Measurements from ENCODE around the gene RIF1.

Gene RIF1

DNA sequence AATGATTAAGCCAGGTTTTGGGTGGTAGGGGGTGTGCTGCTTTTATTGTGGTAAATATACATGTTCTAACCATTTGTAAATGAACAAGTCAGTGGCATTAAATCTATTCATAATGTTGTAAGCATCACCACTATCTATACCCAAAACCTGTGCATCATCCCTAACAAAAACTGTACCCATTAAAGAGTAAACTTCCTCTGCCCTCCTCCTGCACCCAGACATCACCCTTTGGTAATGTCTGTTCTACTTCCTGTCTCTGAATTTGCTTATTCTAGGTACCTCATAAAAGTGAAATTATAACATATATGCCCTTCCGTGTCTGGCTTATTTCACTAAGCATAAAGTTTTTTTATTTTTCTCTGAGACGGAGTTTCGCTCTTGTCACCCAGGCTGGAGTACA lies 14.1 kb downstream of the RIF1 start:
- no peak for DNase-seq

GRCh38 chr2:151437630-151438029 lies 27.9 kb downstream of the RIF1 start:
- no peak for DNase-seq

DNA sequence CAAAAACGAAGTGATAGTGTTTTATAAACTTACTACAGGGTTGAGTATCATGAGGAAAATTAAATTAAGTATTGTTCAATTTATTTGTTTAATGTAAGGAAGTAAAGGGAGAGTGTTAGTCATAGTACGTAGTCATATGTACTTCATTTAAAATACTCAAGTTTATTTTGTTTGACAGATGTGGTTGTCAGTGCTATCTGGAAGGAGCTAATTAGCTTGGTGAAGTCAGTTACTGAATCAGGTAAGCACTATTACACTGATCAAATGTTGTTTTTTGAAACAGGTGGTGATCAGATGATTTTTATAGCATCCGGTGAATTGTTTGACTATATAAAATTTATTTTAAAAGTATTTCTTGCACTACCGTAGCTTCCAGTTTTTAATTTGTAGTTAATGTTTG lies 28.8 kb downstream of the RIF1 start:
- DNase-seq: no peak

DNA sequence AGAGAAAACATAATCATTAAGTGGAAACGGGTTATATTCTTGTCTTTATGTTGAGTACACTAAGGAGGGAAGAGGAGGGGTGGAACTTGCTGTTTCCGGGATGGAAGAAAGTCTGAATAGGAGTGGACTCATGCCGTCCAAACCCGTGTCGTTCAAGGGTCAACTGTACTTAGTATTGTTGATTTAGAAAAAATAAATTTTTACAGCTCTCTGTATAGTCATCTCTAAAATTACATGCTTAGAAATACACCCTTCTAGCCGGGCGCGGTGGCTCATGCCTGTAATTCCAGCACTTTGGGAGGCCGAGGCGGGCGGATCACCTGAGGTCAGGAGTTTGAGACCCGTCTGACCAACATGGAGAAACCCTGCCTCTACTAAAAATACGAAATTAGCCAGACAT lies 29.4 kb downstream of the RIF1 start:
- DNase-seq: no peak

DNA sequence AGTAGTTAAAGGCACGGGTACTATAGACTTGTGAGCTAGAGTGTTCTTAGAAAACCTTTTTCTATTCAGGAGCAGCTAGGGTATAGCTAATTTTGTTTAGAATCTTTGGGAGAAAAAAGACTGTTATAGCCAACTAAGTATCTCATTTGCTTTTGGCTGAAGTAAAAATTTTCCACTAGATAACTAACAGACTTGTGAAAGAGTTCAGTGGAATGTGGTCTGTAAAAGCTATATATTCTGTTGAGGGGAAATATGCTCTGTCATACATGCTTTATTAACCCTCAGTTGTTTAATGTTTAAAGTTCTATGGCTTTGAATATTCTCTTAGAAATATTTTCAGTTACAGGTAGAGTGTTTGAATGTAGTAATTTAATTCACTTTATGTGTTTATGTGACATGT lies 49.7 kb downstream of the RIF1 start:
- DNase-seq: no peak

DNA sequence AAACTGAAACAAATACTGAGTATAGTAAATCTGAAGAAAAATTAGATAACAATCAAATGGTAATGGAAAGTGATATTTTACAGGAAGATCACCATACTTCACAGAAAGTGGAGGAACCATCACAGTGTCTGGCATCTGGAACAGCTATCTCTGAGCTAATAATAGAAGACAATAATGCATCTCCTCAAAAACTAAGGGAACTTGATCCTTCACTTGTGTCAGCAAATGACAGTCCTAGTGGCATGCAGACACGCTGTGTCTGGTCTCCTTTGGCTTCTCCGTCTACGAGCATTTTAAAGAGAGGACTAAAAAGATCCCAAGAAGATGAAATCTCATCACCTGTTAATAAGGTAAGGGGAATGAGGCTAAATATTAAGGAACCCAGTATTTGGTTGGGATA lies 56.1 kb downstream of the RIF1 start:
- DNase-seq: no peak

GRCh38 chr2:151470556-151470955 lies 60.9 kb downstream of the RIF1 start:
- no peak for DNase-seq

- DNase-seq: no peak
Measured at GRCh38 chr2:151472966-151473365, 63.3 kb downstream of the RIF1 start.

DNA sequence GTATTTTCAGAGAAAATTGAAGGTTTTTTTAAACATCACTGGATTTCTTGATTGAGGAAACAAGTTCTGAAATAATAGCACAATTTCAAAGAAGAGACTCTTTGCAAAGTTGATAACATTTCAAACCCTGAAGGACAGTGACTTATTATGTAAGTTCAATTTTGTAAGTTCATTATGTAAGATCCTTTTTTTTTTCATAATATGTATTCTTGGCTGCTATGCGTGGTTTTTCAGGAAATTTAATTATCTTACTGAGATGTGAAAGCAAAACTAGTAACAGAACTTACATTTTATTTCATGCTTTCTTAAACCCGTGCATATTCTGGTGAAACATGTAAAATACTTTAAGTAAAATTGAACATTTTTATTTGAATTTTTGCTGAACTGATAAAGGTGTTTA lies 65.4 kb downstream of the RIF1 start:
- DNase-seq: no peak

DNA sequence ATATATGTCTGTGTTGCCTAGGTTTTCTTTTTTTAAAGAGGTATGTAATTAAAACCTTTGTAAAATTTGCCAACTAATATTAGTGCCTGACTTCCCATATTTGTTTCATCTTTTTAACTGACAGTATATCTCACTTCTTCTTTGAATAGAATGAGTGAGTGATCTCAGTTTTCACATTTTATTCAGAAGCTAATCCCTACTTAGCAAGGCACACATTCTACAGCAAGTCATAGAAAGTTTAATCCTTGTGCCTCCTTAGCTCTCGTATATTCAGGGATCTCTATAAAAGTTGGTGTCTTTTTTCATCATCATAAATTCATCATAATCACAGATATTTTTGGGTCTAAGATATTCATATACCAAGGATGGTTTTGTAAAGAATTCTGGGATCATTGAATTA lies 66.6 kb downstream of the RIF1 start:
- DNase-seq: no peak

GRCh38 chr2:151478011-151478410 lies 68.3 kb downstream of the RIF1 start:
- no peak for DNase-seq

- no peak for DNase-seq
Measured at GRCh38 chr2:151481744-151482143, 72.0 kb downstream of the RIF1 start.

DNA sequence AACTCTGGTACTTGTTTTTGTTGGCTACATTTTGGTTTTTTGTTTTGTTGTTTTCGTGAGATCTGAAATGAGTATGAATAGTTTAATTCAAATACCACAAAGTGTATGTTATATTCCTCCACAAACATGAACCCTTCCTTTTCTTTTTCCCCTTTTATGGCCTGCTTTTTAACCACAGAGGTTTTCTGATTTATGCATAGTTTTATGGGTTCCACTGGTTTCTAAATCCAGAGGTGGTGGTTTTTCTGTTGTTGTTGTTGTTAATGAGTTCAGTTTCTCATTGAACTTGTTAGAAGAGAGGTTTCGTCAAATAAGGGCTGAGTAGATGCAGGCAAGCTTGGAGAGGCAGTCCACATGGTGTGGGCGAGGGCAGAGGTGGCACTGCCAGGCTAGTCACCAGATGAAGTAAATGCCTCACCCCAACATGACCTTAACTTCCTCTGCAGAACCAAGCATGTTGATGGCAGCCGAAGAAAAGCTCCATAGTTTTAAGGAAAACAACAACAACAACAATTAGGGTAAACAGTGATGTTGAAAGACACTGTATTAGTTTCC lies 72.5 kb downstream of the RIF1 start:
- DNase-seq: no peak

- DNase-seq: no peak
Measured at GRCh38 chr2:151483546-151483945, 73.8 kb downstream of the RIF1 start.

DNA sequence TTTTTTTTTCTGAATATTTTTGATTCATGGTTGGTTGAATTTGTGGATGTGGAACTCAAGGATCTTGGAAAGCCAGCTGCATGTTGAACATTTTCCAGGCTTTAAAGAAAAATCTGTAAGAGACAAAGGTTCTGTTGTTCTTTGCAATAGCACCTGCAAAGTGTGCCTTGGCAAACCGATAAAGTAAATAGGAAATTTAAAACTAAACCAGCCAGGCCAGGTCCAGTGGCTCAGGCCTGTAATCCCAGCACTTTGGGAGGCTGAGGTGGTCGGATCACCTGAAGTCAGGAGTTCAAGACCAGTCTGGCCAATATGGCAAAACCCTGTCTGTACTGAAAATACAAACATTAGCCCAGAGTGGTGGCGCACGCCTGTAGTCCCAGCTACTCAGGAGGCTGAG lies 74.4 kb downstream of the RIF1 start:
- DNase-seq: no peak

DNA sequence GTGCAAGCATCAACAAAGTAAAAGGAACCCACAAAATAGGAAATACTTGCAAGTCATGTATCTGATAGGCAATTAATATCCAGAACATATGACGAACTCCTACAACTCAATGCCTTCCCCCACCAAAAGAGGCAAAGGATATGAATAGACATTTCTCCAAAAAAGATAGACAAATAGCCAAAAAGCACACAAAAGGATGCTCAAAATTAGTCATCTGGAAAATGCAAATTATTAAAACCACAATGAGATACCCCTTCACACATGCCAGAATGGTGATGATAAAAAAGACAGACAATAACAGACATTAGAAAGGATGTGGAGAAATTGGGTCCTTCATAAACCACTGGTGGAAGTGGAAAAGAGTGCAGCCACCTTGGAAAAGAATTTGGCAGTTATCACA lies 76.4 kb downstream of the RIF1 start:
- no peak for DNase-seq

GRCh38 chr2:151490276-151490675 lies 80.6 kb downstream of the RIF1 start:
- no peak for DNase-seq

DNA sequence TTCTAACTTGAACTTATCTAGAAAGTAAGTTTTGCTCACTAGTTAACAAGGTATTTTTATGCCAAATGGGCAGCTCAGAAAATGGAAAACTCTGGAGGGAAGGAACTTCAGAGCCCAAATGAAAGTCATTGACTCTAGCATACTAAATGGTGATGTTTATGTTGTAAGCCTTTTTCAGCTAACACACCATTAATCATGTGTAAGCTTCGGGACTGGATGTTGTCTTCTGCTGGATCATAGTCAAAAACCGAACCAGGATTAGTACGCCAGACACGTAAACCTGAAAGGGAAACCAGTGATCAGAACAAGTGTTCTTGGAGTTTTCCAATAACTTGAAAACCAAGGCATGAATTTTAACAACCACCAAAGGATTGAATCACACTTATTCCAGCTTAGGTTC lies 81.8 kb downstream of the RIF1 start:
- DNase-seq: no peak

GRCh38 chr2:151498178-151498577 lies 88.5 kb downstream of the RIF1 start:
- no peak for DNase-seq

GRCh38 chr2:151506170-151506569 lies 96.5 kb downstream of the RIF1 start:
- no peak for DNase-seq

DNA sequence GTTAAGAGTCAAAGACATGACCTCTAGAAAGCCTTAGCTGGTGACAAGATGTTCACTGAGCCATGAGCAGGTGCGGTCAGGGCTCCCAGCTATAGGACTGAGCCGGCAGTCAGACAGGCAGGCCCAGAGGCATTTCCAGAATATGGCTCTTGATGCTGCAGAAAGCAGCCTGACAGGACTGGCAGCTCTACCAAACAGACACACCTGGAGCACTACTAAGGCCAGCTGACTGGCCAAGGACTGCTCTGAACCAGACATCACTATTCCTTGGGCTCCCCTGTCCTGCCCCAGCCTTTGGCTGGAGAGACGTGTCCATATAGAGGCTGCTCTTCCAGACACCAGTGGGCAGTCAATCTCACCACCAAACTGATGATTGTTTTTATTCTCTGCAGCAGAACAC lies 98.8 kb downstream of the RIF1 start:
- no peak for DNase-seq

- no peak for DNase-seq
Measured at GRCh38 chr2:151518802-151519201, 109.1 kb downstream of the RIF1 start.

GRCh38 chr2:151520976-151521375 lies 111.3 kb downstream of the RIF1 start:
- no peak for DNase-seq

GRCh38 chr2:151522556-151522955 lies 112.9 kb downstream of the RIF1 start:
- DNase-seq: no peak

- no peak for DNase-seq
Measured at GRCh38 chr2:151523850-151524249, 114.1 kb downstream of the RIF1 start.

GRCh38 chr2:151525821-151526373 lies 116.2 kb downstream of the RIF1 start:
- no peak for DNase-seq

All from NCI-H2171 (cell line).